Caki2 (cell line): ENCODE data around the gene ARID1A. TPM values are rescaled to one million over a fixed set of nuclear protein-coding genes. Genes with fewer than 3 reads are reported as not detected.
A peak's percentile ranks its signal among the peaks of the same experiment; 100 is the strongest.
"Not testable (repeated sequence)": the region's sequence is repeated elsewhere in the genome, so short reads cannot be mapped to it uniquely, and the experiment has no call there.

ENCODE experiments used
- DNase-seq: peaks from one replicate; pipeline ENCODE4 v3.0.0-alpha.2; 2015; ENCODE audit warnings: low read depth
- in situ Hi-C: cut with HindIII; loops from 2 replicates; pipeline ENCODE4 v1.10.0; 2016; ENCODE audit warnings: low sequenced_read_pairs, low pct_unique_long_range_greater_than_20kb, mixed read lengths
- total RNA-seq: library from RNA; depleted of rRNA; stranded (reverse); fragments of >200 nt; shearing (Covaris generic); gene quantifications from 2 replicates; pipeline ENCODE4 v1.2.3, GENCODE V29; 2014; ENCODE audit warnings: low replicate concordance

Gene ARID1A
- total RNA-seq, 1 experiment from 2014 or later: 9.5 TPM

GRCh38 chr1:26696654-26697430 is 1.0 kb downstream of the ARID1A start:
- peak; percentile 53 for DNase-seq
- in situ Hi-C loops: no loop called here

DNA sequence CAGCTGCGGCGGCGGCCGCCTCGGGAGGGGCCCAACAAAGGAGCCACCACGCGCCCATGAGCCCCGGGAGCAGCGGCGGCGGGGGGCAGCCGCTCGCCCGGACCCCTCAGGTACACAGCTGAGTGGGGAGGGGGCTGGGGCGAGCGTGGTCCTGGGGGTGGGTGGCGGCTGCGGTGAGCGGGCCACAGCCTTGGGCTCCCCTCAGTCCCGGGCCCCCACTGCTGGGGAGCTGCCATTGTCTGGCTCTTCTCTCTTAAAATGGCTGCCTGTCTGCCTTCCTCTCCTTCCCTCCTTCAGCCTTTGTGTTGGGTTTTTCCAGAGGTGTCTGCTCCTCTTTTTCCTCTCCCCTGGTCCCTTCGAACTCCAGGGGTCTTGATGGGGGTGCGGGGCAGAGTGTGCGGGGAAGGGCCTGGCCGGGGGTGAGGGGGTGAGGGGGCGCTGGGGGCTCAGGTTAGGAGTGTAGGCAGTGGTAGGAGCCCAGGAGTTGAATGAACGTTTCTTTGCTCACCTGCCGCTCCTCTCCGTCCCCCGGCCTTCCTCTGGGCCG is 1.7 kb downstream of the ARID1A start:
- DNase-seq: no peak
- in situ Hi-C loops: no loop called here

- DNase-seq: peak; percentile 80
- in situ Hi-C loops: no loop called here
Observed at GRCh38 chr1:26697978-26698849, 2.4 kb downstream of the ARID1A start.

DNA sequence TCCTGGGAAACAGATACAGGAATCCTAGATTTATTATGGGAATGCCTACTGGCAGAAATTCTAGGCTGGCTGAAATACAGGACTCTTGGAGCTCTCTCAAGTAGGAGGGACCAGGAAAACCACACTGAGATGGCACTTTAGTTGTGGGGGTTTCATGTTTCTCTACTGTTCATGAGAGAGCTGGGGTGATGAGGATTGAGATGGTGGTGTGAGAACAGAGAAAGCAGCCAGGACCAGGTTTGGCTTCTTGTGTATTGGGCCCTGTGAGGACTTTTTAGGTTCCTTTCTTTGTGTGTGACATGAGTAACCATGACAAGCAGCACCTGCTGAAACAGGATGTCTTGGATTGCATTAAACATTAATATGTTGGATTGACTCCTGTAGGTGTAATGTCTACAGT is 4.9 kb downstream of the ARID1A start:
- in situ Hi-C loops: no loop called here
- DNase-seq: no peak

DNA sequence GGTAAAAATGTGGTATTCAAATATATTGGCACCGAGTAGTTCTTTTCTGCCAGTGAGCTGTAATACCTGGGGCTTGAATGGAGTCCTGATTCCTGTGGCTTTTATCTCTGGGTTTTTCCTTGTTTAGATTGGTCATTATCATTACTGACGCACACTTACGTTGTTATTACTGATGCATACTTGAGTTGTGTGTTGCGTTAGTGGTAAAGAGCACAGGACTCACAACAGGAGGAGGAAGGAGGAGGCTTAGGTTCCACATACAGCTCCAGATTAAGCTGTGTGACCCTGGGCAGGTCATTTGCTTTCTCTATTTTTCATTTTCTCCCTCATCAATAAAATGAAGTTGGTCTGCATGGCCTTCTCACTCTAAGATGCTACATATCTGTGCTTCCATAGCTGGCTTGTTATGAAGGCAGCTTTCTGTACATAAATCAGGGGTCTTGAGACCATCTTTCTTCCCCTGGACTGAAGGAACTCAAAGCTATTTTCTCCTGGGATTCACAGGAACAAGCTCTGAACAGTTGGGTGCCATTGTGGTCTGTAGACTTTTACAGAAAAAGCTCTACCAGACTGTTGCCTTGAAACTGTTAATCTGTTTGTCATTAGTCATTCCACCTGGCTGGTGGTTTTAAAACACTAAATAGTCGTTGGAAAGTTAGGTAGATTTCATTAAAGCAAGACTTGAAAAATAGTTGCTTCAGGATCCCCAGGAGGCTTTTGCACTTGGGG is 5.6 kb downstream of the ARID1A start:
- no peak for DNase-seq
- in situ Hi-C loops: no loop called here

DNA sequence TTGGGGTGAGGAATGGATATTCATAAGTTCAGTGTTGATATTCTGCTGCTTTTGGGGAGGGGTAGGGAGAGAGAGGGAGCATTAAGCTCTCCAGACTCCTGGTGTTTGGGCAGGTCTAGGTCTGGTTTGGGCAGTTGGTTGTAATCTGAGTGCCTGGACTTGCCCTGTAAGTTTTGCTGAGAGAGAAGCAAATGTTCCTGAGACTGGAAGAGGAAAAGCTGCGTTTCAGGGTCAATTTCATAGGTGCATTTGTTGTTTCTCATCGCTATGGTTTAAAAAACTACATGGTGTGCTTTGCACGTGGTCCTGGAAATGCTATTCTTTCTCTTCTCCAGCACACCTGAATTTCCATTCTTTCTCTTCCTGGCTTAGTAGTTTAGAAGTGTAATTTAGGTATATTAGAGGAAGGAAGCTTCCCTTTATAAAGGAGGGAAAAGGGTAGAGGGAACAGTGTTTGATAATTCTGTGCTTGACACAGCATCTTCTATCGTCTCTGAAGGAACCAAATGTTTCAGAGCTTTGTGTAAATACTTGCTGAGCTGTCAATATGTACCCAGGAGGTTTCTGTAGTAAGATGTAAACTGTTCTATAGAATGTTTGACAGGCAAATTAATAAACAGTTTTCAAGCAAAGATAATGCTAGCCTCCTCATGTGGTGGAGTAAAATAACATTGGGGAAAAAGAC is 6.3 kb downstream of the ARID1A start:
- DNase-seq: no peak

GRCh38 chr1:26702680-26703038 is 6.8 kb downstream of the ARID1A start:
- no peak for DNase-seq
- in situ Hi-C loops: no loop called here

More for the DNA sequence above, 6.3 kb downstream of the ARID1A start:
- in situ Hi-C loops: no loop called here

DNA sequence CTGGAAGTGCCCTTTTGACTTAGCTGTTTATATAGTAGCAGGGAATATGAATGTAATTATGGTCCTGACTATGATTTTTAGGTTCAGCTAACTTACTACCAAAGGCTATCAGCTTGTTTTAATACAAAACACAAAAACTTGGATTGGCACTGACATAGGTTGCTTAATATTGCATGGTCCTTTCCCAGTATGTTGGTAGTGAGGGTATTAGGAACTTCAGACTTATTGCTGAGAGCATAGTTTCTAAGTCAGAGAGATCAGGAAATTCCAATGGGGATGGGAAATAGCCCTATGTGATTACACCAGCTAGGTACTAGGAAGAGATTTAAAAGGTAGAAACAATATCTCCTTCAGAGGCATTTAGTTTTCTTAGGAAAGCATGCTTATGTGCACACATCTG is 7.7 kb downstream of the ARID1A start:
- in situ Hi-C loops: no loop called here
- no peak for DNase-seq

GRCh38 chr1:26704629-26705028 is 8.8 kb downstream of the ARID1A start:
- in situ Hi-C loops: no loop called here
- no peak for DNase-seq

- in situ Hi-C loops: not testable (repeated sequence)
Observed at GRCh38 chr1:26705227-26705626, 9.4 kb downstream of the ARID1A start.

GRCh38 chr1:26705788-26706311 is 10.0 kb downstream of the ARID1A start:
- in situ Hi-C loops: no loop called here
- peak; percentile 91 for DNase-seq

More at GRCh38 chr1:26705227-26705626, 9.4 kb downstream of the ARID1A start:
- not testable (repeated sequence) for DNase-seq

GRCh38 chr1:26706315-26706714 is 10.5 kb downstream of the ARID1A start:
- DNase-seq: no peak
- in situ Hi-C loops: no loop called here

GRCh38 chr1:26710811-26711210 is 15.0 kb downstream of the ARID1A start:
- no peak for DNase-seq
- in situ Hi-C loops: no loop called here

DNA sequence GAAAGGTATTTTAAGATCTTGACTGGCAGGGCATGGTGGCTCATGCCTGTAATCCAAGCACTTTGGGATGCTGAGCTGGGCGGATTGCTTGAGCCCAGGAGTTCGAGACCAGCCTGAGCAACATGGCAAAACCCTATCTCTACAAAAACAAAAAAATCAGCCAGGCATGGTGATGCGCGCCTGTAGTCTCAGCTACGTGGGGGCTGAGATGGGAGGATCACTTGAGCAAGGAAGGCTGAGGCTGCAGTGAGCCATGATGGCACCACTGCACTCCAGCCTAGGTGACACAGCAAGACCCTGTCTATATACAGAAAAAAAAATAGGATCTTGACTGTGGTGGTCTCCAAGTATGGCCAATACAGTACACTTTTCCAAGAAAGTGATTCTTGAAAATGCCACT is 16.0 kb downstream of the ARID1A start:
- DNase-seq: no peak
- in situ Hi-C loops: no loop called here

DNA sequence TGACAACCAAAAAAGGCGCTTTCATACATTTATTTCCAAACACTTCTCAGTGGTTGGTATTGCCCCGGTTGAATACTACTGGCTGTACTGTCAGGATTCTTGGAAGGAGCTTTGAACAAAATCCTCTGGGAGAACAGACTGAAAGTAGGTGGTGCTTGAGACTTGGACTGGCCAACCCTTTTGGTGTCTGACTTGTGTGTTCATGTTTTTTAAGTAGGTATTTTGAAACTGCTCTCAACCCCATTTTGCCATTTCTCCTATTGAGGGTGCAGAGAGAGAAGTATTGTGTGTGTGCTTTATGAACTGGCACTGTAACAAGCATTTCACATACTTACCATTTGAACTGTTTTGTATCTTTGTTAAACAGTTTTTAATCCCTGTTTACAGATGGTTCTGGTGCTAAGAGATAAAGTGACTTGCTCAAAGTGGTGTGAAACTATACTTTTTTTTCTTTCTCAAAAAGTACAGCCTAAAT is 21.2 kb downstream of the ARID1A start:
- DNase-seq: no peak
- in situ Hi-C loops: no loop called here

DNA sequence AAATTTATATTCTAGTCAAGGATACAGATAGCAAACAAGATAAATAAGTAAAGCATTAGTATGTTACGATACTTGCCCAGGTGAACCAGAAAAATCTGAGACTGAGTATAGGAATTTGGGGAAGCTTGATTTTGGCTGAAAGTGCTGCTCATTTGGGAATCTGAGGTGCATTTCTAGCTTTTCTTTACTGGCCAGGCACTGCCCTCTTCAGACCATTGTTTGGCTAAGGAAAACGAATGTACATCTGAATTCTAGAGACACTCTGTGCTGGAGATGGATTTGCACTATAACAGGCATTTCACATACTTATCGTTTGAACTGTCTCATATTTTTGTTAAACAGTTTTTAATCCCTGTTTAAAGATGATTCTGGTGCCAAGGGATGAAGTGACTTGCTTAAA is 23.4 kb downstream of the ARID1A start:
- in situ Hi-C loops: no loop called here
- DNase-seq: no peak

DNA sequence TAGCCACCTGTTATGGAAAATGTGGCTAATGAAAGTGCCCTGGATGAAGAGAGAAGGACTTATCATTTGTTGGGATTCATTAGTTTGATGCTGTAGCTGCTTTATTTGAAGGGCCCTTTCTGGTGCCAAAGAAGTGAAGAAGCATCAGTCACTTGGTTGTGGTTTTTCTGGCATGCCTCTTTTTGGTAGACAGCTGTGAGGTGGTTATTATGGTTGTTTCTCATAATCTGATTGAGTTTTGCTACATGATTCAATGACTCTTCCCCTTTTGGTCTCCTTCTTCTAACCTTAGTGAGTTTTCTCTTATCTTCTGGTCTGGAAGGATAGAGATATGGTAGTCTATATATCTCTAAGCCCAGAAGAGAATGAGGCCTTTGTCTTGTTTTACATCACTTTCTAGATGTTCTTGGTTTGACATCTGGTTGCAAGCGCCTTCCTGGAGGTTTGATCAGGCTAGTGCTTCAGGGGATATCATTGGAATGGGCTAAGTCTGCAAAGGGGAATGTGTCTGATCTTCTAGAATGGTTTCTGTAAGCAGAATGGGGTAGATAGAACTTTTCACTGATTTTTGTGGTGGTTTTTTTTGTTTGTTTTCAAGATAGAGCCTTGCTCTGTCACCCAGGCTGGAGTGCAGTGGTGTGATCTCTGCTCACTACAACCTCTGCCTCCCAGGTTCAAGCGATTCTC is 26.0 kb downstream of the ARID1A start:
- in situ Hi-C loops: no loop called here
- DNase-seq: no peak
